ENCODE measurements around the gene ANP32E.
"Not testable (repeated sequence)": the region's sequence is repeated elsewhere in the genome, so short reads cannot be mapped to it uniquely, and the experiment has no call there.

Gene ANP32E

DNA sequence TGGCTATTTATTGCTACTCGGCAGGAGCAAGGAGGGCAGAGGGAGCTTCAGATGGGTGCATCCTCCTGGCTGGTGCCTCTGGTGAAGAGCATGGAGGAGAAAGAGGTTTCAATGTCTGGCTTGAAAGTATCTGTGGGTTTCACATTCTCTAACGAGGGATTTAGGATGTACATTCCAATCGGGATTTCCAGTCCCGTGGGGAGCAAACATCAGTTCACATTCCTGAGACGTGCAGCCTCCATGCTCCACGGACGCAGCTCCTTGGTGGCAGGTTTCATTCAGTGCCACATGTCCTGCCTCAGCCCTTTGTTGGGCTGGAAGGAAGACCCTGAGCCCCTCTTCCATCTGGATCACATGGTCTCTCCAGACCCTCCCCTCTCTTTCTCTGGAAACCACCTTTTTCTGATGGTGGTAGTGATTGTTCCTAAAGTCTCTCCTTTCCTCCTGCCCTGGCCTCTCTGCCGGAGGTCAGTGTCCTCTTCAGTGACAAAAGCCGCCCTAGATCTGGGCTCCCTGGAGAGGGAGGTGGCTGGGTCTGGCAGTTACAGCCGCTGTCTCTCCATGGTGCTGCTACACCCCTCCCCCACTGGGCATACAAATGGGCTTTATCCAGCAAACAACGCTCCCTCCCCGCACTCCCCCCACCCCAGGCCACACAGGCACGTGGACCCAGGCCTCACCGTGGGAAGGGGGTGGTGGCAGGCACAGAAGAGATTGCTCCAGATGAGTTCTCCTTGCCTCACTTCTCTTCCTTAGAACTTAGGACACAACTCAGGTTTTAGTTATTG lies 20.8 kb upstream of the ANP32E start:
- no peak for DNase-seq

DNA sequence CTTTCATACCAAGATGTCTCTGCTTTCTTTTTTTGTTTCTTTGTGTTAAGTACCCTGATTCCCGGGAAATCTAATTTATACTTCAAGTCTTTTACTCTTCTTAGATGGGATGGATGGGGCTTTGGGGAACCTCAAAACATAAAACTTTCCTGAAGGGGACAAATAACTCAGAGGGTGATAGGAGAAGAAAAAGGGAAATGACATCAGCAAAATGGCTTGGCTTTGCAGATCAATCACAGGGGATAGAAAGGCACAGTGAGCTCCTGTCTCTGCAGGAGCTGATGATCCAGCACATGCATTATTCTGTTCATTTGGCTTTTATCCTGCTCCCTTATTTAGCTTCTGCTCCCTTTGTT lies 20.3 kb upstream of the ANP32E start:
- DNase-seq, result no peak

DNA sequence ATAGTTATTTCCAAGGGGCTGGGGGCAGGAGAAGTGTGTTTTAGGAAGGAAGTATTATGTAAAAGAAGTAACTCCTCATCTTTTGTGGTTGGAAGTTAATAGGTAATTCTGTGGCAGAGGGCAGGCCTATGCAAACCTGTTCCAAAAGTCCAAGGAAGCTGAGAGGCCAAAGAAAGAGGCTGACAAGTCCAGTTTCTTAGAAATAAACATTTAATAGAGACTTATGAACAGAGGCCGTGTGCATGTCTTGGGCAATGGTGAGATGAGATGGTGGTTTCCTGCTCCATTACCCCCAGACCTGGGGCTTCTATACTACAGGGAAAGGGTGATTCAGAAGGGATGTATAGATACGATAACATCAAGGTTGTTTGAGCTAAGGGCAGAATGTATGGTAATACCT lies 14.0 kb upstream of the ANP32E start:
- DNase-seq, result no peak

GRCh38 chr1:150243003-150243402 lies 7.1 kb upstream of the ANP32E start:
- no peak for DNase-seq

DNA sequence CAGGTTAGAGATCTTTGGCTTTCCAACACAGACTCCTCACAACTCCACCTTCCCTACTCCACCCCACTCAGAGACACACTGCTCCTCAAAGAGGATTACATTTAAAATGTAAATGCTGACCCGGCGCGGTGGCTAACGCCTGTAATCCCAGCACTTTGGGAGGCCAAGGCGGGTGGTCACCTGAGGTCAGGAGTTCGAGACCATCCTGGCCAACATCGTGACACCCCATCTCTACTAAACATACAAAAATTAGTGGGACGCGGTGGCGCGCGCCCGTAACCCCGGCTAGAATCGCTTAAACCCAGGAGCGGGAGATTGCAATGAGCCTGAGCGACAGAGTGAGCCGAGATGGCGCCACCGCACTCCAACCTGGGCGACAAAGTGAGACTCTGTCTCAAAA lies 1.8 kb upstream of the ANP32E start:
- DNase-seq, result no peak

DNA sequence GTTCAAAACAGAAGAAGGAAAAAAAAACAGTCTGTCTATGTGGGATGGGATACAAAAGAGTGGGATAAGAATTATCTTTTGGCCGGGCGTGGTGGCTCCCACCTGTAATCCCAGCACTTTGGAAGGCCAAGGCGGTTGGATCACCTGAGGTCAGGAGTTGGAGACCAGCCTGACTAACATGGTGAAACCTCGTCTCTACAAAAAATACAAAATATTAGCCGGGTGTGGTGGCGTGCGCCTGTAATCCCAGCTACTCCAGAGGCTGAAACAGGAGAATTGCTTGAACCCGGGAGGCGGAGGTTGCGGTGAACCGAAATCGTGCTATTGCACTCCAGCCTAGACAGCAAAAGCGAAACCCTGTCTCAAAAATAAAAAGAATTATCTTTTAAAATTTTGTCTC lies 1.3 kb upstream of the ANP32E start:
- DNase-seq, result not testable (repeated sequence)

- peak; percentile 45 for DNase-seq
Measured at GRCh38 chr1:150236614-150237100, 745 bp upstream of the ANP32E start.

DNA sequence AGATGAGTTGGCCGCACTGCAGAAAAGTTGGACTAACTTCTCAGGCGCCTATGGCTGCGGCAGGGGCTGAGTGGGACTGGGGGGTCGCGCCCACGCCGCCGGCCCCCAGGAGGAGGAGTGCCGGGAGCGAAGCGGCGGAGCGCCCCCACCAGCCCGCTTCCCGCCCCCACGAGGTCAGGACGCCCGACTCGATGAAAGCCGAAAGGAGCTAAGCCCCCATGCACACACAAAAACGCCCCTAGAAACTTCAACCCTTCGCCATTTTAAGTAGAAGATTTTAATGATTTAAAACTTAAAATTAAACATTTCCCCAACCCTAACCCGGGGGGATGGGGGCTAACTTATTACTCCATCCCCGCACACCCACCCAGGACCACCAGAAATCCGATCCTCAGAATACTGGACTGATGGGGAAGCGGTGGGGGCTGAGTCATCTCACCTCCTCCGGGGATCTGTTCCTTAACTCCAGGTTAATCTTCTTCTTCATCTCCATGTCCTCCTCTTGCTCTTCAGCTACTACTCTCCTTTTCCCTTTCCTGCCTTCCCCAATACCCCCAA lies 539 bp downstream of the ANP32E start:
- DNase-seq, result no peak

DNA sequence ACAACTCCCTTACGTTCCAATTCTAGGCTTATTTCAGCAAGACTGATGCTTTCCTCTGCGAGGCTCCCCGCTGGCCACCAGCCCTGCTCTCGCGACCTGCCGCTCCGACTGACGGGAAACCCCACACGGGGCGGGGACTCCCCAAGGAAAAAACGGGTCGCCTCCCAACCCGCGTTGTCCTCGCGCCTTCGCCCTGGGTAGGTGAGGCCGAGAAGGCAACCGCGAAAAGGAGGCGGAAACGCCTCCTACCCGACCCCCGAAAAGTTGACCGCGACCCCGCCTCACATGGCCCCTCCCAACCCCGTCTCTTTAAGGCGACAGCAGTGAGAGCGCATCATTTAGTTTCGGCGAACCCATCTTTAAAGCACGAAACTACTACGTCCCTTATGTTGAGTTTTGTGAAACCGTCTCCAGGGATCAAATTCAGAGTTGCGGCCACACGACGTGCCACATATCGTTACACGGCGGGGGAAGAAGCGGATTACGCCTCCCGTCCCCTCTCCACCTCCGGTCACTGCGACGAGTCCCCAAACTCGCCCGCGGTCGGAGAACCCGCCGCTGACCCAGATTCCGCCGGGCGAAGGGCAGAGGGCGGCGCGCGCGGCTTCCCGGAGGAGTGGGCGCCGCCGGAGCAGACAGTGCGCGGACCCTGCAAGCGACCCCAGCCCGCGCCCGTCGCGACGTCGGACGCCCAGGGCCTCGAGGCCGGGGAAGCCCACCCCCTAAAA lies 1.2 kb downstream of the ANP32E start:
- DNase-seq, result peak; percentile 63

DNA sequence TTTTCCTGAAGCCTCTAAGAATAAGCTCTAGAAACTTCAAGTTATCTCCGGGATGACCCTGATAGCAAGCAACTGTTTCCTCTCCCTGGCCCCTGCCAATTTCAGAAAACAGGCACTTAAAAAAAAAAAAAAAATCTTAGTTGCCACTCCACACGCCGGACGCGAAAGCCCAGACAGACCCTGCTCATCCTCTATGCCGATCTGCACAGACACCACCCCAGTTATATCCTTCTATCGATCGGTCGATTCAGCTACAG lies 1.7 kb downstream of the ANP32E start:
- DNase-seq, result no peak

DNA sequence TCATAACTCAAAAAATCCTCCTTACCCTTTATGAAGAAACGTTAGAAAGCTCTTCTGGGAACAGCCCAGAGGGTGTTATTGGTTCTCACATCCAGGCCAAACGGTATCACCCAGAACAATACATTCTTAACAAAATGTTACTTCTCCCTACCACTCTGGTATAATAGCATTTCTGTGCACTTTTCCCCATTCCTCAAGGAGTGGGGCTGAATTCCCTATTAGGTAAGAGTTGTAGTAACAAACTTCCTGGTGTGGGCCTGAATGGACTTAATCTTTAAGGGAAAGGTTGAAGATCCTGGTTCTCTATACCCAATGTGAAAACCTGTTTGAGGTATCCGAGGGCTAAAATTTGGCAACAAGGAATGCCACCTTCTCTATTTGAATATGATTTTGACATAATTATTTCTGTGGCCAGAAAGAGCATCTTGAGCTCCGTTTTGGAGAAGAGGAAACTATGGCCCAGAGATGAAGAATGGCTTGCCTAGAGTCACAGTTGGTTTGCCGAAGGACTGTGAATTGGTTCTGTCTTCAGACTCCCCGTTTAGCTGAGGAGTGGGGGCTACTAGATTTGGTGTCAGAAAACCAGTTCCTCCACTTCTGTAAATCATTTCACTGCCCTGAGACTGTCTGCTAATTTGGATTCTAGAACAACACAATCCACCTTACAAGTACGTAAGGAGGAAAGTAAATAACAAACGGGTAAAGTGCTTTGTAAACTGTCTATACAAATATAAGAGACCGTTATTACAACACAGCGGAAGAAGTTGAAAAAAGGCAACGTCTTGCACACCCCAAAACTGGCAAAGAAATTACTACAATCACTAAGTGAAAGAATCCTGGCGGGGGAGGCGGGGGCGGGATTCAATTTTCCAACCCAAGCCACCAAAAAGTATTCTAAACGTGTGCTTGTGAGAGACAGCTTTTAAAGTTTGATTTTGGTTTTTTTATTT lies 2.3 kb downstream of the ANP32E start:
- no peak for DNase-seq

- not testable (repeated sequence) for DNase-seq
Measured at GRCh38 chr1:150232921-150233320, 3.0 kb downstream of the ANP32E start.

GRCh38 chr1:150228246-150228645 lies 7.7 kb downstream of the ANP32E start:
- not testable (repeated sequence) for DNase-seq

GRCh38 chr1:150227228-150227627 lies 8.7 kb downstream of the ANP32E start:
- DNase-seq, result no peak

- DNase-seq, result no peak
Measured at GRCh38 chr1:150226486-150226885, 9.4 kb downstream of the ANP32E start.

DNA sequence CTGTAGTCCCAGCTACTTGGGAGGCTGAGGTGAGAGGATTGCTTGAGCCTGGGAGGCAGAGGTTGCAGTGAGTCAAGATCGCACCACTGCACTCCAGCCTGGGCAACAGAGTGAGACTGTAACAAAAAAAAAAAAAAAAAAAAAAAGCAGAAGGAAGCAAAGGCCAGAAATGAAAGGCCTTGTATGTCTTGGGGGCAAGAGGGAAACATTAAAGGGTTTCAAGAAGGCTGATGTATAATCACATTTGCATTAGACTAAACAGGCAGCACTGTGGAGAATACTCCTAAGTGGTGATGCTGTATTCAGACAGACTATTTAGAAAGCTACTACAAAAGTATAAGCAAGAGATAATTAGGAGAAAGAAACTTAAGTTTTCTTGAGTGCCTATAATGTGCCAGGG lies 10.4 kb downstream of the ANP32E start:
- no peak for DNase-seq

- no peak for DNase-seq
Measured at GRCh38 chr1:150224983-150225382, 10.9 kb downstream of the ANP32E start.

GRCh38 chr1:150221552-150221951 lies 14.4 kb downstream of the ANP32E start:
- no peak for DNase-seq

DNA sequence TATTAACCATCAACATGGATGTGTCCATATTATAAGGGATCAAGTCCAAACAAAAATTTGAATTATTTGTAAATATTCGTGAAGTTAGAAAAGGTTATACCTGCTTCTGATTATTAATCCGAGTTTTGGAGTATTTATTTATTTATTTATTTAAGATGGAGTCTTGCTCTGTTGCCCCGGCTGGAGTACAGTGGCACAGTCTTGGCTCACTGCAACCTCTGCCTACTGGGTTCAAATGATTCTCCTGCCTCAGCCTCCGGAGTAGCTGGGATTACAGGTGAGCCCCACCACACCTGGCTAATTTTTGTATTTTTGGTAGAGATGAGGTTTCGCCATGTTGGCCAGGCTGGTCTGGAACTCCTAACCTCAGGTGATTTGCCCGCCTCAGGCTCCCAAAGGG lies 20.1 kb downstream of the ANP32E start:
- DNase-seq, result not testable (repeated sequence)

GRCh38 chr1:150214099-150214756 lies 21.7 kb downstream of the ANP32E start:
- DNase-seq, result not testable (repeated sequence)

GRCh38 chr1:150213170-150214098 lies 22.5 kb downstream of the ANP32E start:
- peak; percentile 63 for DNase-seq

All from 8988T (cell line).